Lung (tissue), 12 donors: ENCODE results near the gene TSPAN18. TPM values are rescaled to one million over a fixed set of nuclear protein-coding genes. Genes with fewer than 3 reads are reported as not detected.

ENCODE experiments used
- ATAC-seq: fragments of 200-7000 bp; cut with Tn5 transposase; one replicate; pipeline ENCODE4 v1.9.1; 2020; ENCODE audit warnings: moderate number of reproducible peaks; ENCODE audit not compliant: insufficient read depth, low FRiP score
- DNase-seq, 3 donors: peaks; one replicate each; pipeline ENCODE4 v3.0.0-alpha.2; 2013 to 2017
- H3K27ac ChIP-seq, 2 donors: one replicate each; pipeline ENCODE4 v1.5.1; 2013; ENCODE audit warnings: mild to moderate bottlenecking in 2 of 2, moderate library complexity in 2 of 2, control low read depth in 1 of 2, inconsistent platforms in 1 of 2, low read depth in 1 of 2, low read length in 1 of 2
- H3K27me3 ChIP-seq, 3 donors: one replicate each; pipeline ENCODE4 v1.5.1; 2013; ENCODE audit warnings: low read length in 2 of 3; ENCODE audit not compliant: control insufficient read depth in 3 of 3, insufficient read depth in 3 of 3
- H3K36me3 ChIP-seq, 4 donors: one replicate each; pipeline ENCODE4 v1.5.1; 2013; ENCODE audit warnings: low read length in 4 of 4, mild to moderate bottlenecking in 1 of 4, moderate library complexity in 1 of 4; ENCODE audit not compliant: control insufficient read depth in 4 of 4, insufficient read depth in 4 of 4
- H3K4me1 ChIP-seq, 5 donors: one replicate each; pipeline ENCODE4 v1.5.1; 2013; ENCODE audit warnings: low read length in 5 of 5, mild to moderate bottlenecking in 2 of 5, moderate library complexity in 1 of 5; ENCODE audit not compliant: control insufficient read depth in 5 of 5, insufficient read depth in 5 of 5
- H3K4me3 ChIP-seq: one replicate; pipeline ENCODE4 v1.5.1; 2013; ENCODE audit warnings: mild to moderate bottlenecking, control low read depth, moderate library complexity
- H3K9ac ChIP-seq, 2 donors: one replicate each; pipeline ENCODE4 v1.5.1; 2013; ENCODE audit warnings: low read length in 2 of 2, control low read depth in 1 of 2; ENCODE audit not compliant: insufficient read depth in 1 of 2
- H3K9me3 ChIP-seq, 4 donors: one replicate each; pipeline ENCODE4 v1.5.1; 2013; ENCODE audit warnings: low read length in 3 of 4, mild to moderate bottlenecking in 1 of 4, moderate library complexity in 1 of 4; ENCODE audit not compliant: control insufficient read depth in 4 of 4, insufficient read depth in 3 of 4
- WGBS, 2 donors: extraction: QIAGEN DNeasy Blood & Tissue Kit; methylation state at CpG; one replicate each; pipeline ENCODE4 v1.1.7; 2013; 5-methylcytosine and 5-hydroxymethylcytosine counted together
- polyA plus RNA-seq, 2 donors: library from polyadenylated mRNA; stranded (reverse); fragments of 200-250 nt; gene quantifications; one replicate each; pipeline ENCODE4 v1.2.1, GENCODE V29; 2013
- total RNA-seq, 2 donors: library from RNA; depleted of rRNA in 1 of 2; stranded (reverse); fragments of >200 nt in 1 of 2; gene quantifications; one replicate each; pipeline ENCODE4 v1.2.1, GENCODE V29; 2014 to 2021
- TF ChIP-seq, protein P1 (sequence below): IDR thresholded peaks from 2 replicates; pipeline ENCODE4 v1.5.1; 2012; ENCODE audit warnings: mild to moderate bottlenecking; ENCODE audit errors: control extremely low read depth, extremely low read depth
- donor health status: control.
- donor health status: control.
- donor health status: Bipolar disorder and iron deficiency.
- donor health status: healthy.
- donor health status: DM: yes; HTN: yes; CAD: no.

TSPAN18 gene
- total and polyA plus RNA-seq, 4 donors, result 8.3 to 40.7 (median 21.4) TPM

DNA sequence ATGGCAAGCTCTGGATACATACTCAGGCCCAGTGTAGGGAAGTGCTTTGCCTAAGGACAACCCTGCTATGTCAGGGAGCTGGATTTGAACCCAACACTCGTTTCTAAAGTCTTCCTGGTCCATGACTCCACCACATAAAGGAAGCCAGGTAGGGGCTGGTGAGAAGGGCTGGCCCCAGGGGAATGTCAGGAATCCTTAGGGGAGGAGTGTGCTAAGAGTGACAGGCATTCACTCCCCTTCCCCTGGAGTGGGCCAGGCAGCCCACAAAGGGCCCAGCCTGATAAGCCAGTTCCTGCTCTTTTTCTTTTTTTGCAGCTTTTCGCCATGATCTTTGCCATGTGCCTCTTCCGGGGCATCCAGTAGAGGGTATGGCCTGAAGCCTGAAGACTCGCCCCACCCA, 202.1 kb downstream of the TSPAN18 start:
- Histone ChIP-seq H3K4me1 (no peaks in the 10 kb centered on the region), H3K9me3 (no peaks in the 10 kb centered on the region), H3K9ac (no peak overlapping the region), H3K27ac (no peak overlapping the region), H3K4me3 (no peak overlapping the region), H3K27me3 (peaks cover 0 to 2% (median 0%) of the 10 kb centered on the region in 3 donors), H3K36me3 (peaks cover 0 to 13% (median under 1%) of the 10 kb centered on the region in 4 donors)
- DNase-seq (peak; percentile 25 to 63 (median 58)), ATAC-seq (no peak)
- TF ChIP-seq, protein P1, sequence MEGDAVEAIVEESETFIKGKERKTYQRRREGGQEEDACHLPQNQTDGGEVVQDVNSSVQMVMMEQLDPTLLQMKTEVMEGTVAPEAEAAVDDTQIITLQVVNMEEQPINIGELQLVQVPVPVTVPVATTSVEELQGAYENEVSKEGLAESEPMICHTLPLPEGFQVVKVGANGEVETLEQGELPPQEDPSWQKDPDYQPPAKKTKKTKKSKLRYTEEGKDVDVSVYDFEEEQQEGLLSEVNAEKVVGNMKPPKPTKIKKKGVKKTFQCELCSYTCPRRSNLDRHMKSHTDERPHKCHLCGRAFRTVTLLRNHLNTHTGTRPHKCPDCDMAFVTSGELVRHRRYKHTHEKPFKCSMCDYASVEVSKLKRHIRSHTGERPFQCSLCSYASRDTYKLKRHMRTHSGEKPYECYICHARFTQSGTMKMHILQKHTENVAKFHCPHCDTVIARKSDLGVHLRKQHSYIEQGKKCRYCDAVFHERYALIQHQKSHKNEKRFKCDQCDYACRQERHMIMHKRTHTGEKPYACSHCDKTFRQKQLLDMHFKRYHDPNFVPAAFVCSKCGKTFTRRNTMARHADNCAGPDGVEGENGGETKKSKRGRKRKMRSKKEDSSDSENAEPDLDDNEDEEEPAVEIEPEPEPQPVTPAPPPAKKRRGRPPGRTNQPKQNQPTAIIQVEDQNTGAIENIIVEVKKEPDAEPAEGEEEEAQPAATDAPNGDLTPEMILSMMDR, result no peak
- 65 to 81% methylated on average over 4 of the region's 4 CpGs for WGBS, 2 donors

DNA sequence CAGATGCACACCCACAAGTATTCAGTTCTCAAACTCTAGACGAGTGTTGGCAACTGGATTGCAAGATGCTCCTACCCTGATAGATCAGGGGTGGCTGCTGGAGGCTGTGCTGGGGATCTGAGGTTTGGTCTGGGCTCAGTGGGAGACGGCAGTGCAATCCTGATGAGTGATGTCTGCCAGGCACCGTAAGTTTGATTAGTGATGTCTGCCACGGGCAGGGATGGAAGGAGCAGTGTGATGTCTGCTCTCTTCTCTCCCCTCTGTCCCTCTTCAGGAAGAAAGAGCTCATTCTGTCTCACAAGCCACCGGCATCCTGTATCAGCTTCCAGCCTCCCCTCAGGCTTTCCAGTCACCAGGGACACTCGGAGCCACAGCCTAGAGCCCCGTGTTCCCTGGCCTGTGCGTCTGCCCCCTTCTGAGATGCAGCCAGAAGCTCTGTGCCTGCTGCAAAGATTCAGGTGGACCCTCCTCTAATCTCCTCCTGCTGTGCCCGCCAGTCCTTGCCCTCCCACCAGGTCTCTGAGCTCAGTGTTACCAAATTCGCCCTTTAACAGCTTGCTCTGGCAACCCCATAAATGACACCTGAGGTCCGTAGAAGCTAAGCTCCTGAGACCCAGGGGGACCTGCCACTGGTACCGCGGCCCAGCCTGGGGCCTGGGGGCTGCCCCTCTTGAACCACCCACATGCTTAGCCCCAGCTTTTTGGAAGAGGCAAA, 204.0 kb downstream of the TSPAN18 start:
- peaks cover 0 to 2% (median 0%) of the 10 kb centered on the region in 3 donors for H3K27me3 ChIP-seq
- TF ChIP-seq, protein P1, result no peak
- WGBS, 2 donors, result 74 to 79% methylated on average over 13 of the region's 13 CpGs

DNA sequence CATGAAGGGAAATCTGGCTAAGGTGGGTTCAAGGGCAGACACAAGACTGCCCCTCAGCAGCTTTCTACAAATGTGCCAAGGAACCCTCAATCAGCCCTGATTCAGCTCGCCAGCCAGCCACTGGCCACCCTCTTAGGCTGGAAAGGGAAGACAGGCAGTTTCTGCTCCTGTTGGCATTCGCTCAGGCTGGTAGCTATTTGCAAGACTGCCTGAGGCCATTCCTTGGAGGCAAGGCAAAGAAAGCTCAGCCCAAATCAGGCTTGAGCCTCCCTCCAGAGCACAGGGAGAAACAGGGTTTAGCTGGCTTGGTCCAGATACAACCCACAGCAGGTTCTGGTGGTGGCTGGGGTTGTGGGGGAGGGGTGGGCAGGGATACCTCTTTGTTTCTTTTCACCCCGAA, 204.7 kb downstream of the TSPAN18 start:
- DNase-seq (no peak), ATAC-seq (no peak)
- TF ChIP-seq, protein P1, result no peak
- WGBS, 2 donors, result 91 to 92% methylated on average over 3 of the region's 3 CpGs
- Histone ChIP-seq H3K9me3 (no peaks in the 10 kb centered on the region), H3K4me3 (no peak overlapping the region), H3K9ac (no peak overlapping the region), H3K27ac (no peak overlapping the region), H3K27me3 (peaks cover 0 to 2% (median 0%) of the 10 kb centered on the region in 3 donors), H3K4me1 (no peaks in the 10 kb centered on the region), H3K36me3 (peaks cover 0 to 26% (median 3%) of the 10 kb centered on the region in 4 donors)

More for the DNA sequence above, 204.0 kb downstream of the TSPAN18 start:
- H3K4me1 ChIP-seq, result no peaks in the 10 kb centered on the region
- no peaks in the 10 kb centered on the region for H3K9me3 ChIP-seq
- ATAC-seq (no peak), DNase-seq (no peak)
- peaks cover 0 to 26% (median 3%) of the 10 kb centered on the region in 4 donors for H3K36me3 ChIP-seq
- no peak overlapping the region for H3K9ac ChIP-seq
- no peak overlapping the region for H3K4me3 ChIP-seq
- no peak overlapping the region for H3K27ac ChIP-seq

DNA sequence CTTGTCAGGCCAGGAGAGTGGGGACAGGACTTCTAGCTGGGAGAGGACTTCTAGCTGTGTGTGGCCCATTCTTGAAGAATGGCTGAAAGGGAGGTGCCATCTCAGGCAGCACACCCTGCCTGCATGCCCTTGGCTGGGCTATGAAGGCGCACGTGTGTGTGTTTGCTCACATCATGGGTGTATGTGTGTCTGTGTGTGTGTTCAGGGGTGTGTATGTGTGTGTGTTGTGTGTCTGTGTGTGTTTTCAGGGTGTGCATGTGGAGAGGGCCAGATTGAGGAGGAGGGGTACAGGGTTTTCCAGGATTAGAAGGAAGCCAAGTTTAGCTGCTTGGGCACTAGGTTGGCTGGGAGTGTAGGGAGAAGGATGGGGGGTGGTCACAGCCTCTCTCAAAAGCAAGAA, 207.3 kb downstream of the TSPAN18 start:
- H3K27me3 ChIP-seq, result no peaks in the 10 kb centered on the region
- no peak for ATAC-seq
- no peak overlapping the region for H3K27ac ChIP-seq

More for the DNA sequence above, 207.3 kb downstream of the TSPAN18 start:
- Histone ChIP-seq H3K9ac (no peak overlapping the region), H3K9me3 (no peaks in the 10 kb centered on the region), H3K4me3 (no peak overlapping the region), H3K4me1 (no peaks in the 10 kb centered on the region), H3K36me3 (peaks cover 0 to 26% (median 3%) of the 10 kb centered on the region in 4 donors)
- 88 to 95% methylated on average over 2 of the region's 2 CpGs for WGBS, 2 donors
- TF ChIP-seq, protein P1, result no peak
- no peak for DNase-seq
